Measurements from ENCODE around the gene BICC1.

BICC1 gene

DNA sequence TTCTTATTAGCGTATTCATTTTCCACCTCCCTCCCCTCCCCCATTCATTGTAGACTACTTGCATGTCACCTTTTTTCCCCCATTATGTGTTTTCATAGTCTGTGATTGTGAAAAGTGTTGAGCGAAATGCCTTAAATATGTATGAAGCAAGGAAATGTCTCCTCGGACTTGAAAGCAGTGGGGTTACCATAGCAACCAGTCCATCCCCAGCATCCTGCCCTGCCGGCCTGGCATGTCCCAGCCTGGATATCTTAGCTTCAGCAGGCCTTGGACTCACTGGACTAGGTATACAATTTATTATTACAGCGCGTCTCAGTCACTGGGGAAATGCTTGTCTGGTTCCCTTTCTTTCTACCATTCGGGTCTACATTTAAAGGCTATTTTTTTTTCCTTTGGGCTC, 283.6 kb downstream of the BICC1 start:
- DNase-seq: no peak

DNA sequence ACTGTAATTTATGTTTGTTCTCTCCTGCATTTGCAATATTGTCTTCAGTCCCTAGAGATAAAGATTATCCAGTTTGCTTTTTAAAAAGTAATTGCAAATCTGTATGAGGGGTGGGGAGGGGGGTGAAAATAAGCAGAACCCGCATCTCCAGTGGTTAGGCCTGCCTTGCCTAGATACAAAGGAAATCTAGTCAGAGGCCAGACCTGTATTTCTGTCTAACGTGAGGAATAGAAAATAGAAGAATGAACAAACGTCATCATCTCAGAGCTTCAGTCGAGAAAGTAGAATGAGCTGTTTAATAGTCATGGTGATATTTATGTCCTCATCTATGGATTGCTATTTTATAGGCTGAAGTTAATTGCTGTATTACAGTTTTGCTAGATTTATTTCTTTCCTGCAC, 284.2 kb downstream of the BICC1 start:
- DNase-seq: no peak

DNA sequence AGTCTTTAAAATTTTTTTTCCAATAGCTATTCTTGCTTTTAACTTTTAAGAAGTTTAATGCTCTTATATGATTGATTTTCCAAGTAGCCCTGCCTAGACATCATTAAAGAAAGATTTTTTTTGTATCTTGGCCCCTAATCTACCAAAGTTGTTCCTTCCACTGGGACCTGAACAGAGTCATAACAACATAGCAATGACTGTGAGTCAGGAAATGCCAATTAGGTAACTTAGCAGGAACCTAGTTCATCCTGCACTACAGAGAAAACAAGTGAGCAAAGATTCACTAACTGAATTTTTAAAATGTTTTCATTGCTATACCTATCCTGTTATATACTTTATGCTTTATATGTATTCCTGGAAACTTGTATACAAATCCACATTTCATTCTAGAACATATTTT, 284.7 kb downstream of the BICC1 start:
- no peak for DNase-seq

- no peak for DNase-seq
Observed at GRCh38 chr10:58802047-58802446, 289.4 kb downstream of the BICC1 start.

GRCh38 chr10:58806323-58806722, 293.7 kb downstream of the BICC1 start:
- no peak for DNase-seq

DNA sequence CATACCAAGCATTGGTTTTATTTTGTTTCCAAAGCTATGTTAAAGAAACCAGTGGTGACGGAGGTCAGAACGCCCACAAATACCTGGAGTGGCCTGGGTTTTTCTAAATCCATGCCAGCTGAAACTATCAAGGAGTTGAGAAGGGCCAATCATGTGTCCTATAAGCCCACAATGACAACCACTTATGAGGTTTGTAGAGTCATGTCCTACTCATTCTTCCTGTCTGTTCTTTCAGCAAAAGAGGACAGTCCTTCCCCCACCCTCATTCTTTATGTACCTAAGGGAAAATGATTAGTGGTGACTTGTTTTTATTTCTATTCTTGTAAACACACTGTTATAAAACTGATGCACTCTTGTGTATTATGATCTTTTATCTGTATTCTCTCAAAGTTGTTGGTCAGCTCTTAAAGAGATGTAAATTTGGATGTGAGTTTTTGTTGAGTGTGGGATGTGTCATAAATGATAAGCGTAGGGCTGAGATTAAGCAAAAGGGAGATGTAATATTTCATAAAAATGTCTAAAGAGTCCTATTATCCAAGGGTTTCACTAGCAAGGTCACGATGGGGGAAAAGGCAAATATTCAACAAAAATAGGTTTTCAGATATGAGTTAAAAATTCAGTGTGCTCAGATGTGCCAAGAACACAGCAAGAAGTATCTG, 294.4 kb downstream of the BICC1 start:
- no peak for DNase-seq

GRCh38 chr10:58807629-58808022, 295.0 kb downstream of the BICC1 start:
- no peak for DNase-seq

DNA sequence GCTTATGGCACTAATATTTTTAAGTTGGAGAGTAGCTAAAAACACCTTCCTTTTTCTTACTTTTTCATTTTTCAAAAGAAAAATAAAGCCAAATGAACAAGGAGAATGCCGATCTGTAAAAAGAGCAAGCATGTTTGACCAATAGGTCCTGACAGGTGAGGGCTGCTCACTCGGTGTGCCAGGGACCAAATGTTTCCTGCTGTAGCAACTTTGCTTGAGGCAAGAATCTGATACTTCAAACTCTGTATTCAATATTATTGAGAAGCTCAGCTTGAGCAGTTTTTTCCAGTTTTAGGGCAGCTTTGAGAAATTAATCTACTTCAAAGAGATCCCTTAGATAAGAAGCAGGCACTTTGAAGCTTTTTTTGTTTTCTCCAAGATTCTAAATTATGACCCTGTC, 298.1 kb downstream of the BICC1 start:
- DNase-seq: no peak

GRCh38 chr10:58813573-58813972, 300.9 kb downstream of the BICC1 start:
- peak in 1 of 2 experiments; percentile 9 for DNase-seq

- DNase-seq: peak in 1 of 2 experiments; percentile 5
Observed at GRCh38 chr10:58817201-58817846, 304.7 kb downstream of the BICC1 start.

DNA sequence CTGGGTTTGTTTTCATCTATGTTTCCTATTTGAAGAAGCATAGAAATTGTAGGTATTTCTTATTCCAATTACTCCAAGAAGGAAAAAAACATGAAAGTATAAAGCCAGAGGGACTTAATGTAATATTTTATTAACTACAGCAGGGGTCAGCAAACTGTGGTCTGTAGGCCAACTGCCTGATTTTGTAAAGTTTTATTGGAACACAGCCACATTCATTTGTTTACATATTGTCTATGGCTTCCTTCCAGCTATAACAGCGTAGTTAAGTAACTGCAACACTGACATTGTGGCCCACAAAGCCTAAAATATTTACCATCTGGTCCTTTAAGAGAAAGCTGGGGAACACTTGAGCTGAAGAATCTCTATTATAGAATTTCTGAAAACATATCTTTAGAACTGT, 306.2 kb downstream of the BICC1 start:
- peak; percentile 1 to 6 for DNase-seq

- DNase-seq: no peak
Observed at GRCh38 chr10:58820386-58820785, 307.7 kb downstream of the BICC1 start.

DNA sequence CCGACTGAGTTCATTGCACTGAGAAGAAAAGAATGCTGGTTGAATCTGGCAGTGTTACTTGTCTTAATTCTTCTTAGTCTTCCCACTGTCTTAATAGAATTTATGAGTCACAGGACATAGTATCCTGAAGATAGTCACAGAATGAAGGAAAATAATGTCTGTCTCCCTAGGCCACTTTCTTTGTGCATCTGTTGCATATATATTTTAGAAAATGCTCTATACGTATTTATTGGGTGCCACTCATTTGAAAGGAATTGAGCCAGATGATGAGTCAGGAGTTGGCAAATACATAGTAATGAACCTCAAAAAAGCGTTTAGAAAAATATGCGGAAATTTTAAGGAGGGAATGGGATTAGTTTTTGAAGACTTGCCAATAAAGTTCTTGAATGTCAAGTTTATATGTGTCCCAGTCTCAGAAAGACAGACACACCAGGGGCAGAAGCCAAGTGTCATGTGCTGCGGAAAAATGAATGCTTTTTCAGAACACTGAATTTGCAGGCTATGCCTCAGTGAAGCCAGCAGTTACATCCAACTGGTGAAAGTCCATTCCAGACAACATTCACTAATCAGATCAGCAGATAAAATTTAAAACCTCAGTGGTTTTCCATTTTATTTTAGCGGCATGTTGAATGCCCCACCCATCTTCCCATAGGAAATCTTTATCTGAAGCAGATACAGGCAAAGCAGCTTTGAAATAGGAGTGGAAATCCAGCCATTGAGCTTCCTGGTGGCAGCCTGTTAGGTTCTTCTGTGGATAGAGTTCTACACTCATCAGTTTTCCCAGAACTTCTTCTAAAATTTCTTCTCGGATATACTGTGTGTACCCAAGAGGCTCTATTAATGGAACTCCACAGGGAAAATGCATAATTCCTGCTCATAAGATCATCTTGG, 308.4 kb downstream of the BICC1 start:
- no peak for DNase-seq

DNA sequence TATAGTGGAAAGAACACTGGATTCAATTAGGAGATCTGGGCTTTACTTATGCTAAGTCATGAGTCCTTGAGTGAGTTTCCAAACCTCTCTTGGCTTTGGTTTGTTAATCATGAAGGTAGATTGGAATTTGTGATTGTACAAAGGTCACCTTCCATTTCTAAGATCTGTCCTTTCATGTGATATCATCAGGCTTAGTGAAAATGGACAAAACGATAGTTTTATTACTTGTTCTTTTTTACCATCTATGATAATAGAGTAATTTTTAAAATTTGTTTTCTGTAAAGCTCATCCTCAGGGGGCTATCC, 309.0 kb downstream of the BICC1 start:
- no peak for DNase-seq

GRCh38 chr10:58823983-58824382, 311.3 kb downstream of the BICC1 start:
- DNase-seq: no peak

DNA sequence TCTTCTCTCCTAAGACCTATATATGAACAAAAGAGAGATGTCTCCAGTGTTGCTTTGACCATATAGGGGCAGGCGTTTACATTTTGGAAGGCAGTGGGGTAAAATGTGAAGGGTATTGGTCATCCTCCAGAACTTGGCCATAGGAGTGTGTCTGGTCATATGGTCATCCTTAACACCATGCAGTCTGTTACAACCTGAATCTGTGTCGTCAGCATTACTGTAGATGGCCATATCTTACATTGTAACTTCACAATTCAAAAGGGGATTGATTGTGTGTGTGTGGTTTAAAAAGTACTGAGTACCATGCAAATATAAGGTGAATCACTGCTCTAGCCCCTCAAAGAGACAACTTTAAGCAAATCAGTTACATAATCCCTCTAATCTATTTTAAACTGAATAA, 311.7 kb downstream of the BICC1 start:
- DNase-seq: no peak

DNA sequence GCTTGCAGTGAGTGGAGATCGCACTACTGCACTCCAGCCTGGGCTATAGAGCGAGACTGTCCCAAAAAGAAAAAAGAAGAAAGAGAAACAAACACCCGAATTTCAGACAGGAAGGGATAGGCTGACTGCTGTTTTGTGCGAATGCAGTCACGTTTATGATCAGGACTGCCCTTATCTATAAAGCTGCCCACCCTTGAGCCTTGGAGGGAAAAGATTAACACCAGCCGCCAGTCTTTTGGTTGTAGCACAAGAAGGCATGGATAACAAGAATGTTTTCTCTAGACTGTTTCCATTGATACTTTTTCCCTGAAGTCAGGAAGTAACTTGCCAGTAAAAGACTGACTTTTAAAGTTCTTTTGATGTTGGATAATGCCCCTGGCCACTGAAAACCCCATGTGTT, 314.0 kb downstream of the BICC1 start:
- no peak for DNase-seq

DNA sequence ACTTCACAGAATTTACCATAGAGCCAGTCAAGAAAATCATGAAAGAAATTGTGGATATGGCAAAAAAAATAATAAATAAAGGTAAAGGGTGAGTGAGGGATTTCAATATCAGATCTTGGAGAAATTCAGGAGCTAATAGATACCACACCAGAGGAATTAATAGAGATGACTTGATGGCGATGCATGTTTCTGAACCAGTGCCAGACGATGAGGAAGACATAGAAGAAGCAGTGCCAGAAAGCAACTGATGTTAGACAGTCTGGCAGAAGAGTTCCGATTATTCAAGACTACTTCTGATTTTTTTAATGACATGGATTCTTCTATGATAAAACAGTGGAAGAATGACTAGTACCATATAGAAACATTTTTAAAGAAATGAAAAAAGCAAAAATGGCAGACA, 314.7 kb downstream of the BICC1 start:
- no peak for DNase-seq

DNA sequence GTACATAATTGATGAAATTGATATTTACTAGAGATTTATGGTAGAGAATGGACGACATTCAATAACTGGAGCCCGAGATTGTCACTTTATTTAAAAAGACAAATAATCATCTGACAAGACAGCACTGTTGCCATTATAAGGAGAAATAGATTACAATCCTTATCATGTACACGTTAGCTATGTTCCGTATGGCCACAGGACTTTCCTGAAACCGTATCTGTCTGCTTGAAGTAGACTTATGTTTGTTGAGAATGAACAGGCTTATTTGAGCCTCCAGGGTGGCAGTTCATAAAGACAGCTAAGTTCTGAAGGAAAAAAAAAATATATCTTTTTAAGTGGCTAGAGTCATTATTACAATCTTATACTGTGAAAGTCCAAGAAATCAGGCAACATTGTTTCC, 317.2 kb downstream of the BICC1 start:
- no peak for DNase-seq

GRCh38 chr10:58830697-58831096, 318.0 kb downstream of the BICC1 start:
- DNase-seq: no peak

DNA sequence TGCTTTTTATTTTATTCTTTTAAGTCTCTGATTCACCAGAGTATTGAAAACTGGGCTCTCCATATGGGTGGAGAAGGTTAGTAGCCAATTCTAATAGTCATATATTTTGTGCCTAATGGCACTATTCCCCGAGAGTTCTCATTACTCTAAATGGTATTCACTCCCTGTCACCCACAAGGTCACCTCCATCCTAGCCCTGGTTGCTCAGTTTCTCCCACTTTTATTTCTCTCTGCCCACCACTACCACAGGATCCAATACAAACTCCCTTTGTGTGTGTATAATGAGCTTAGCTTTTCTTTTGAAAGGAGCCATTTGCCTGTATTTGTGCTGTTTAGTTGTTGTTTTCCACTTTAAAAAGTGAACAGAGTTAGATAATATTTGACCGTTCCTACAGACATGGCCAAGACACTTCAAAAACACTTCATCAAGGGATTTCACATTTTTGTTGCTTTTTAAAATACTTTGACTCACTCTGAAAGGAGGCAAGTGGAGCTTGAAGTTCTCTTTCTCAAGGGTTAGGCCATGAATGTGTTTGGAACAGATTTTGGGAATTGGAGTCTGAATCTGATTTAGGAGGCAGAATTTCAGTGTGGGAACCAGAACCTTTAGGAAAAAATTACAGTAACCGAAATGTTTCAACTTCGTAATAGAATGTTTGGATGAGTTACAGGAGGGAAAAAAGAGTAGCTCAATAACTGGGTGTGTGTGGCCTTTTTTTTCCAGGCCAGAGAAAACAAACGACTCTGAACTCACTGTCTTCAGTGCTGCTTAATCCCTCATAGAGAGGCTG, 321.3 kb downstream of the BICC1 start:
- DNase-seq: no peak

DNA sequence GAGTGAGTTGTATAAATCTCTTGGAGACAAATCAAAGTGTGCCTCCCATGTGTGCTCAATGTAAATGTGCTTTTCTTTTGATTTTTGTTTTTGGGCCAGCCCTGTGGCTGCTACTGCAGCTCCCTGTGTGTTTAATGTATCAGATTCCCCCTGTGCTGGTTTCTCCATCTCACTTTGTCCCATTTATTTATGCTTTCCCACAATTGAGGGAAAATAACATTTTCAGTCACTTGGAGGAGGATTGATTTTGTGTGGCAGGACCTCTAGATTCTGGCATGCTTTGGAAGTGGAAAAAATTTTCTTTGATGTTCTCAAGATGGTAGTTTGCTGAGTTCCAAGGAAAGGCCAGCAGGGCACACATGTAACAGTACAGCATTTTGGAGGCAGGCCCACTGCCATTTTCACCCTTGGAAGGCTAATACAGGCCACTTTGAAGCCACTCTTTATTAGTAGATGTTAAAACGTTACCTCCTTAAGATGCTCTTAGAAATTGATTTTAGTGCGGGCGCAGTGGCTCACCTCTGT, 323.6 kb downstream of the BICC1 start:
- DNase-seq: no peak

- no peak for DNase-seq
Observed at GRCh38 chr10:58836991-58837575, 324.4 kb downstream of the BICC1 start.
